Hepatocyte (in vitro differentiated cells): ENCODE measurements around the gene ATP1A3. TPM values are rescaled to one million over a fixed set of nuclear protein-coding genes. Genes with fewer than 3 reads are reported as not detected.
"Not testable (repeated sequence)": the region's sequence is repeated elsewhere in the genome, so short reads cannot be mapped to it uniquely, and the experiment has no call there.

Experiments
- DNase-seq: peaks from one replicate; pipeline ENCODE4 v3.0.0-alpha.2; 2016; ENCODE audit warnings: low spot score
- H2AFZ ChIP-seq: fragments of 200-600 bp; sonication (generic); 2 replicates; pipeline ENCODE4 v1.6.0; 2016; ENCODE audit warnings: antibody characterized with exemption, mild to moderate bottlenecking
- H3K27ac ChIP-seq: fragments of 200-600 bp; sonication (generic); 2 replicates; pipeline ENCODE4 v1.5.1; 2016; ENCODE audit warnings: mild to moderate bottlenecking
- H3K27me3 ChIP-seq: fragments of 200-600 bp; sonication (generic); 2 replicates; pipeline ENCODE4 v1.6.1; 2016
- H3K36me3 ChIP-seq: fragments of 200-600 bp; sonication (generic); replicated peaks from 2 replicates; pipeline ENCODE4 v1.5.1; 2016; ENCODE audit warnings: low read depth; ENCODE audit not compliant: insufficient read depth
- H3K4me1 ChIP-seq: fragments of 200-600 bp; sonication (generic); 2 replicates; pipeline ENCODE4 v1.5.1; 2016; ENCODE audit warnings: mild to moderate bottlenecking, moderate library complexity; ENCODE audit not compliant: insufficient read depth
- H3K4me2 ChIP-seq: fragments of 200-600 bp; sonication (generic); 2 replicates; pipeline ENCODE4 v1.6.0; 2016
- H3K4me3 ChIP-seq: fragments of 200-600 bp; sonication (generic); 2 replicates; pipeline ENCODE4 v1.5.1; 2016; ENCODE audit warnings: mild to moderate bottlenecking
- H3K79me2 ChIP-seq: fragments of 200-600 bp; sonication (generic); 2 replicates; pipeline ENCODE4 v1.6.0; 2017; ENCODE audit warnings: mild to moderate bottlenecking
- H3K9me2 ChIP-seq: fragments of 200-600 bp; sonication (generic); replicated peaks from 2 replicates; pipeline ENCODE4 v1.6.0; 2017; ENCODE audit warnings: mild to moderate bottlenecking; ENCODE audit not compliant: insufficient read depth
- H3K9me3 ChIP-seq: fragments of 200-600 bp; sonication (generic); 2 replicates; pipeline ENCODE4 v1.5.1; 2016; ENCODE audit warnings: low read depth, mild to moderate bottlenecking
- H4K20me1 ChIP-seq: fragments of 200-600 bp; sonication (generic); 2 replicates; pipeline ENCODE4 v1.6.0; 2016; ENCODE audit warnings: mild to moderate bottlenecking; ENCODE audit not compliant: insufficient read depth, poor library complexity, severe bottlenecking
- EZH2 ChIP-seq: fragments of 200-600 bp; sonication (generic); IDR thresholded peaks from 2 replicates; pipeline ENCODE4 v1.6.1; 2016; ENCODE audit warnings: antibody characterized with exemption, mild to moderate bottlenecking, borderline replicate concordance
- EZH2phosphoT487 ChIP-seq: fragments of 200-600 bp; sonication (generic); IDR thresholded peaks from one replicate; pipeline ENCODE4 v1.6.1; 2018; ENCODE audit warnings: antibody characterized with exemption, mild to moderate bottlenecking, low read depth, moderate library complexity; ENCODE audit not compliant: unreplicated experiment, severe bottlenecking
- WGBS: methylation state at CpG from one replicate; pipeline ENCODE4 v1.1.6; 2016; ENCODE audit warnings: low lambda C conversion rate; ENCODE audit errors: missing lambda C conversion rate; 5-methylcytosine and 5-hydroxymethylcytosine counted together
- polyA plus RNA-seq: library from polyadenylated mRNA; unstranded; fragments of >200 nt; fragmentation: Nextera tagmentation; extraction: Ambion mirVana; gene quantifications from 2 replicates; pipeline ENCODE4 v1.2.1, GENCODE V29; 2016
- total RNA-seq: library from RNA; depleted of rRNA; stranded (reverse); fragments of >200 nt; gene quantifications from 2 replicates; pipeline ENCODE4 v1.2.3, GENCODE V29; 2014
- TF ChIP-seq, protein P1 (sequence below): fragments of 200-600 bp; sonication (generic); IDR thresholded peaks from 2 replicates; pipeline ENCODE4 v1.5.1; 2016; ENCODE audit warnings: antibody characterized with exemption, mild to moderate bottlenecking; ENCODE audit not compliant: poor library complexity

ATP1A3 gene
- total and polyA plus RNA-seq, 2 experiments from 2014 or later = 0.03 to 0.82 TPM

DNA sequence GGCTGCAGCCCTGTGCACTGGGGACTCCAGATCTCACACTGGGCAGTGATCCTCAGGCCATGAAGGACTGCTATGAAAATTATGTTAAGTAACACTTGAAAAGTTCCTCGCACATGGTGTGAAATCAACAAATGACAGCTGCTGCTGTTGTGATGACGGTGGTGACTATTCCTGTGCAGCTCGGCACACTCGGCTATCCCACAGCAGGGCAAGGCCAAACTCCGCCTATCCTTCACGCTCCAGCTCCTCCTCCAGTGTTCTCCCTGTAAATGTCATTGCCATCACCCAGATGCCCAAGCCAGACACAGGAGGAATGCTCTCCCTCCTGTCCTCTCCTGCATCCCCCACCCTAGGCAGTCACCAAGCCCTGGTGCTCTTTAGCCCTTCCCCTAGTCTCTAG, 44.6 kb upstream of the ATP1A3 start:
- Histone ChIP-seq H4K20me1 (no peaks in the 10 kb centered on the region), H3K4me2 (no peak overlapping the region), H3K4me1 (no peaks in the 10 kb centered on the region), H2AFZ (no peak overlapping the region), H3K9me3 (no peaks in the 10 kb centered on the region), H3K79me2 (no peaks in the 10 kb centered on the region), H3K36me3 (no peaks in the 10 kb centered on the region), H3K27ac (no peak overlapping the region), H3K27me3 (no peaks in the 10 kb centered on the region), H3K4me3 (no peak overlapping the region), H3K9me2 (no peaks in the 10 kb centered on the region)
- TF ChIP-seq EZH2phosphoT487 (no peak), EZH2 (no peak)
- TF ChIP-seq, protein P1, sequence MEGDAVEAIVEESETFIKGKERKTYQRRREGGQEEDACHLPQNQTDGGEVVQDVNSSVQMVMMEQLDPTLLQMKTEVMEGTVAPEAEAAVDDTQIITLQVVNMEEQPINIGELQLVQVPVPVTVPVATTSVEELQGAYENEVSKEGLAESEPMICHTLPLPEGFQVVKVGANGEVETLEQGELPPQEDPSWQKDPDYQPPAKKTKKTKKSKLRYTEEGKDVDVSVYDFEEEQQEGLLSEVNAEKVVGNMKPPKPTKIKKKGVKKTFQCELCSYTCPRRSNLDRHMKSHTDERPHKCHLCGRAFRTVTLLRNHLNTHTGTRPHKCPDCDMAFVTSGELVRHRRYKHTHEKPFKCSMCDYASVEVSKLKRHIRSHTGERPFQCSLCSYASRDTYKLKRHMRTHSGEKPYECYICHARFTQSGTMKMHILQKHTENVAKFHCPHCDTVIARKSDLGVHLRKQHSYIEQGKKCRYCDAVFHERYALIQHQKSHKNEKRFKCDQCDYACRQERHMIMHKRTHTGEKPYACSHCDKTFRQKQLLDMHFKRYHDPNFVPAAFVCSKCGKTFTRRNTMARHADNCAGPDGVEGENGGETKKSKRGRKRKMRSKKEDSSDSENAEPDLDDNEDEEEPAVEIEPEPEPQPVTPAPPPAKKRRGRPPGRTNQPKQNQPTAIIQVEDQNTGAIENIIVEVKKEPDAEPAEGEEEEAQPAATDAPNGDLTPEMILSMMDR = no peak
- WGBS = 93% methylated on average over 6 of the region's 6 CpGs
- DNase-seq = no peak

DNA sequence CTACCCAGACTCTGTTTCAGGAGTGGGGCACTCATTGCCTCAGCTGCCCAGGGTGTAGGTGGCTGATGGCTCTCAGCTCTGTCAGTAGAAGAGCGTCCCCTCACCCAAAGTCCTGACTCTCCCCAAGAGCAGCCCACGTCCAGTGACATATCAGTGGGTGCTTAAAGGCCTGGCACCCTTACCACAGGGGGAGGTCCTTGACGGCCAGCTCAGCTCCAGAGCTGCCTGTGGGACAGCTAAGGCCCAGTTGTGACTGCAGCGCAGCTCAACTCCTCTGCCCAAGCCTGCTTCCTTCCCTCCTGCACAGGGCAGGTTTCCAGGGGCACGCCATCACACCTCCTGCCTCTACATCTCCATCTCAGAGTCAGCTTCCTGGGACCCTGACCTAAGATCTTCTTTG, 43.6 kb upstream of the ATP1A3 start:
- H3K4me2 ChIP-seq = no peak overlapping the region
- TF ChIP-seq, protein P1 = no peak
- no peak for TF ChIP-seq EZH2
- TF ChIP-seq EZH2phosphoT487 = no peak
- H3K9me2 ChIP-seq = no peaks in the 10 kb centered on the region
- H3K4me1 ChIP-seq = no peaks in the 10 kb centered on the region
- DNase-seq = no peak
- no peak overlapping the region for H2AFZ ChIP-seq
- H3K9me3 ChIP-seq = no peaks in the 10 kb centered on the region
- no peaks in the 10 kb centered on the region for H4K20me1 ChIP-seq
- H3K4me3 ChIP-seq = no peak overlapping the region
- no peaks in the 10 kb centered on the region for H3K36me3 ChIP-seq
- H3K27ac ChIP-seq = no peak overlapping the region
- WGBS = 90% methylated on average over 5 of the region's 5 CpGs
- no peaks in the 10 kb centered on the region for H3K79me2 ChIP-seq
- no peaks in the 10 kb centered on the region for H3K27me3 ChIP-seq

DNA sequence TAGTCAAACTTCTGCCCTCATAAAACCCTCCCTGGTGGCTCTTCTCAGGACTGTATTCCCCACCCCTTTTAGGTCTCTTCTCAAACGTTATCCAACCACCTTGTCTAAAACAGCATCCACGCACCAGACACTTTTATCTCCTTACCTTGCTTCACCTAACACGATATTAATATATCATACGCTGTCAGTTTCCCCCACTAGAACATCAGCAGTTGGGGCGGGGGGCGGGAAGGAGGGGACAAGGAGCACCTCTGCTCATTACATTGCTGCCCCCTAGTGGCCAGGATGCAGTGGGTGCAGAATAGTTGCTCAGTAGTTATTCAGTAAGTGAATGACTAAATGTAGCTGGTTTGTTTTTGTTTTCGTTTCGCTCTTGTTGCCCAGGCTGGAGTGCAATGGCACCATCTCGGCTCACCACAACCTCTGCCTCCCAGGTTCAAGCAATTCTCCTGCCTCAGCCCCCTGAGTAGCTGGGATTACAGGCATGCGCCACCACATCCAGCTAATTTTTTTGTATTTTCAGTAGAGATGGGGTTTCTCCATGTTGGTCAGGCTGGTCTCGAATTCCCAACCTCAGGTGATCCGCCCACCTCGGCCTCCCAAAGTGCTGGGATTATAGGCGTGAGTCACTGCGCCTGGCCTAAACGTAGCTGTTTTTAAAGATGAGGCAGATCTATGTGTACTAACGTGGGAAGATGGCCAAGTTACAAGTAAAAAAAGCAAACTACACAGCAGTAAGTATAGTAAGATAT, 40.8 kb upstream of the ATP1A3 start:
- H3K27ac ChIP-seq, H3K4me1 ChIP-seq, H3K4me3 ChIP-seq, H3K36me3 ChIP-seq, H3K9me2 ChIP-seq, H4K20me1 ChIP-seq, H3K9me3 ChIP-seq, H3K27me3 ChIP-seq, H3K79me2 ChIP-seq: not testable (repeated sequence)
- Histone ChIP-seq H2AFZ (peak overlapping the region; percentile 21), H3K4me2 (peak overlapping the region; percentile 50)
- TF ChIP-seq, protein P1 = peak; percentile 82
- DNase-seq = peak; percentile 85
- WGBS = 40% methylated on average over 17 of the region's 17 CpGs
